MCF 10A (cell line): Measurements from ENCODE around the gene CSN1S1. TPM values are rescaled to one million over a fixed set of nuclear protein-coding genes. Genes with fewer than 3 reads are reported as not detected.
A peak's percentile ranks its signal among the peaks of the same experiment; 100 is the strongest.

Experiments
- BruUV-seq: library from RNA; stranded (reverse); fragments of 400-500 nt; replicated peaks from 2 replicates; lab custom pipeline; 2021; lab: Mats Ljungman, UMichigan
- CTCF ChIA-PET: fragments of 300-600 bp; sonication (Branson Sonifier 250); formaldehyde crosslinking; extraction: SDS; loops from one replicate; lab custom pipeline; 2021; ENCODE audit warnings: antibody characterized with exemption, inconsistent platforms; lab: Yijun Ruan, JAX
- POLR2A ChIA-PET: fragments of 300-600, 350-650 bp; sonication (Branson Sonifier 250); formaldehyde crosslinking; extraction: SDS; loops from one replicate; lab custom pipeline; 2020; ENCODE audit warnings: antibody characterized with exemption, inconsistent platforms; lab: Yijun Ruan, JAX
- DNase-seq: peaks from one replicate; pipeline ENCODE4 v3.0.0-alpha.2; 2018; ENCODE audit not compliant: unreplicated experiment
- H3K27ac Mint-ChIP-seq: one replicate; pipeline ENCODE4 v1.8.0; 2022; ENCODE audit warnings: mild to moderate bottlenecking, low read depth, mixed read lengths; ENCODE audit not compliant: unreplicated experiment
- H3K27me3 Mint-ChIP-seq: one replicate; pipeline ENCODE4 v1.8.0; 2022; ENCODE audit warnings: mixed read lengths; ENCODE audit not compliant: insufficient read depth, unreplicated experiment
- H3K36me3 Mint-ChIP-seq: one replicate; pipeline ENCODE4 v1.8.0; 2022; ENCODE audit warnings: mild to moderate bottlenecking, moderate library complexity, mixed read lengths; ENCODE audit not compliant: insufficient read depth, unreplicated experiment
- H3K4me1 Mint-ChIP-seq: one replicate; pipeline ENCODE4 v1.8.0; 2022; ENCODE audit warnings: mixed read lengths; ENCODE audit not compliant: insufficient read depth, unreplicated experiment
- H3K4me3 Mint-ChIP-seq: one replicate; pipeline ENCODE4 v1.8.0; 2022; ENCODE audit warnings: mild to moderate bottlenecking, moderate library complexity, mixed read lengths; ENCODE audit not compliant: unreplicated experiment
- H3K9me3 Mint-ChIP-seq: one replicate; pipeline ENCODE4 v1.8.0; 2022; ENCODE audit warnings: mixed read lengths; ENCODE audit not compliant: unreplicated experiment
- intact Hi-C: fragments of 100-400 bp; cut with micrococcal nuclease; formaldehyde crosslinking; loops from 2 replicates; pipeline ENCODE4 v1.14.1; 2022
- total RNA-seq: library from RNA; stranded (reverse); gene quantifications from 2 replicates; pipeline ENCODE4 v1.2.3, GENCODE V29; 2022
- TF ChIP-seq, protein P1 (sequence below): fragments of 200-600 bp; IDR thresholded peaks from one replicate; pipeline ENCODE4 v1.8.0; 2022; ENCODE audit warnings: antibody characterized with exemption, mild to moderate bottlenecking; ENCODE audit not compliant: unreplicated experiment

CSN1S1 gene
- total RNA-seq, 1 experiment from 2014 or later, result not detected

DNA sequence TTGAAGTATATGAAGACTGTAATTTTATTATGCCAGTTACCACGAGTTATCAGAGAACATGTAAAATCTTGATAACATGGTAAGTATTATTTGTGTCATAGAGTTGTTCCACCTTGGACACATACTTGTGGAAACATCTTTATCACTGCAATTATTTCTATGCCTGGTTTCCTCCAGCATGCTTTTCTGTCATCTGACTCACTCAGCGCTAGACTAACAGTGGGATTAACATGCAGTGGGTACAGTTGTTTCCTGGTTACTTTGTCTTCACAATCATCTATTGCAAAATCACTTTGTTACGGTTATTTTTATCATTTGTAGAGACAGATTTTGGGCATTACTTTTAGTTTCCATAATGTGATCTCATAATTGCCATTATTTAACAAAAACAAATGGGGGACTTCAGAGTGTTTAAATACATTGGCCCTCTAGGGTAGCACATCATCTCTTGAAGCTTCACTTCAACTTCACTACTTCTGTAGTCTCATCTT lies 64.7 kb downstream of the CSN1S1 start, which contains the start of gene STATH:
Gene STATH (plus strand): TSS at position 441 of the 491 bp plus-strand sequence. CDS start 2,472 bp downstream, outside the sequence.
- no peaks in the 10 kb centered on the region for H3K36me3 Mint-ChIP-seq
- peak; percentile 46 for DNase-seq

More for the DNA sequence above, 64.7 kb downstream of the CSN1S1 start, which contains the start of gene STATH:
- no TSS peak for BruUV-seq
- Mint-ChIP-seq H3K4me1 (no peaks in the 10 kb centered on the region), H3K9me3 (no peaks in the 10 kb centered on the region), H3K4me3 (no peak within 1 kb of the TSS), H3K27me3 (peaks cover 49% of the 10 kb centered on the region), H3K27ac (no peak within 1 kb of the TSS)
- ChIA-PET POLR2A (no interaction called here), CTCF (no interaction called here)
- intact Hi-C loops, result no loop called here
- TF ChIP-seq, protein P1, sequence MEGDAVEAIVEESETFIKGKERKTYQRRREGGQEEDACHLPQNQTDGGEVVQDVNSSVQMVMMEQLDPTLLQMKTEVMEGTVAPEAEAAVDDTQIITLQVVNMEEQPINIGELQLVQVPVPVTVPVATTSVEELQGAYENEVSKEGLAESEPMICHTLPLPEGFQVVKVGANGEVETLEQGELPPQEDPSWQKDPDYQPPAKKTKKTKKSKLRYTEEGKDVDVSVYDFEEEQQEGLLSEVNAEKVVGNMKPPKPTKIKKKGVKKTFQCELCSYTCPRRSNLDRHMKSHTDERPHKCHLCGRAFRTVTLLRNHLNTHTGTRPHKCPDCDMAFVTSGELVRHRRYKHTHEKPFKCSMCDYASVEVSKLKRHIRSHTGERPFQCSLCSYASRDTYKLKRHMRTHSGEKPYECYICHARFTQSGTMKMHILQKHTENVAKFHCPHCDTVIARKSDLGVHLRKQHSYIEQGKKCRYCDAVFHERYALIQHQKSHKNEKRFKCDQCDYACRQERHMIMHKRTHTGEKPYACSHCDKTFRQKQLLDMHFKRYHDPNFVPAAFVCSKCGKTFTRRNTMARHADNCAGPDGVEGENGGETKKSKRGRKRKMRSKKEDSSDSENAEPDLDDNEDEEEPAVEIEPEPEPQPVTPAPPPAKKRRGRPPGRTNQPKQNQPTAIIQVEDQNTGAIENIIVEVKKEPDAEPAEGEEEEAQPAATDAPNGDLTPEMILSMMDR, result no peak

Other genes with a start within 250 kb of the CSN1S1 start
- 0.20 and 0.21 TPM in 2 replicates for gene SULT1B1, start 170.4 kb upstream of the CSN1S1 start, total RNA-seq
- 2.8 and 6.5 TPM in 2 replicates for gene SULT1E1, start 70.9 kb upstream of the CSN1S1 start, total RNA-seq
- not detected in 2 replicates for gene CSN2, start 34.7 kb downstream of the CSN1S1 start, total RNA-seq
- not detected in 2 replicates for gene STATH, start 64.9 kb downstream of the CSN1S1 start, total RNA-seq
- not detected in 2 replicates for gene HTN3, start 97.4 kb downstream of the CSN1S1 start, total RNA-seq
- not detected in 2 replicates for gene HTN1, start 119.4 kb downstream of the CSN1S1 start, total RNA-seq
- not detected in 2 replicates for gene PRR27, start 223.2 kb downstream of the CSN1S1 start, total RNA-seq